ENCODE data around the gene TNFAIP8. TPM values are rescaled to one million over a fixed set of nuclear protein-coding genes. Genes with fewer than 3 reads are reported as not detected.

TNFAIP8 gene
- total and polyA plus RNA-seq, 10 of the 15 experiments (the other 5 are each of a cell fraction or from before 2014, with no cell fraction given) = 124 to 324 (median 177) TPM

- H2AFZ ChIP-seq (ENCODE audit: control insufficient read depth, low read depth, low read length) = no peak overlapping the region
- RAD21 ChIA-PET (ENCODE audit: unreplicated experiment) = interaction anchor here (1.3 to 3.7 kb wide), 4 partner anchors 9 to 62 kb away, joined by 4 to 10 read pairs (median 4); no protein-coding TSS in a partner anchor
- H3K27me3 ChIP-seq (replicated peaks in 1 of 2; ENCODE audit: control insufficient read depth in 2 of 2, insufficient read depth in 2 of 2, low read length in 1 of 2) = no peaks in the 10 kb centered on the region
- POLR2A ChIA-PET = interaction anchor here (0.9 to 4.6 kb wide), 13 partner anchors 8 to 236 kb away, joined by 3 to 21 read pairs (median 5); no protein-coding TSS in a partner anchor
- H3K4me2 ChIP-seq (ENCODE audit: control insufficient read depth, insufficient read depth) = no peak overlapping the region
- no peak for DNase-seq (ENCODE audit: low read depth, low spot score)
- BruUV-seq (replicated peaks) = TSS peak; percentile 7
- FAIRE-seq = no peak
- peaks cover 12% of the 10 kb centered on the region; the same call in 1 of the 2 replicates for H4K20me1 ChIP-seq (ENCODE audit: control insufficient read depth, insufficient read depth)
- no peaks in the 10 kb centered on the region for H3K9me3 ChIP-seq (replicated peaks; ENCODE audit: control insufficient read depth, insufficient read depth, low read length)
- WGBS (ENCODE audit: insufficient coverage, insufficient replicate concordance, low lambda C conversion rate, missing lambda C conversion rate) = 86% methylated on average over 3 of the region's 3 CpGs
- no peak overlapping the region for H3K9ac ChIP-seq (ENCODE audit: control insufficient read depth, insufficient read depth, low read length)
- H3K4me1 ChIP-seq (ENCODE audit: control insufficient read depth, insufficient read depth, low read length) = peaks cover 11% of the 10 kb centered on the region
- SMC1A ChIA-PET (ENCODE audit: uncharacterized antibody, unreplicated experiment) = interaction anchor here (0.9 to 4.7 kb wide), 13 partner anchors 8 to 55 kb away, joined by 3 to 27 read pairs (median 5); partner anchors contain the start of gene TNFAIP8
- CTCF ChIA-PET = interaction anchor here (1.1 to 2.1 kb wide), 5 partner anchors 13 to 42 kb away, joined by 3 to 8 read pairs (median 5); no protein-coding TSS in a partner anchor
- no peak overlapping the region for H3K27ac ChIP-seq (ENCODE audit: control insufficient read depth, insufficient read depth)
- peaks cover 99% of the 10 kb centered on the region for H3K79me2 ChIP-seq (ENCODE audit: control insufficient read depth, insufficient read depth, low read length)
- intact Hi-C loops (cut with micrococcal nuclease; ENCODE audit: unreplicated experiment) (no loop called here), in situ Hi-C loops (cut with MboI) (no loop called here)
- H3K36me3 ChIP-seq (ENCODE audit: control insufficient read depth in 2 of 2, insufficient read depth in 2 of 2, low read length in 1 of 2) = peaks cover 6 to 34% of the 10 kb centered on the region in 2 experiments
- no peak overlapping the region for H3K4me3 ChIP-seq
- no peak for ATAC-seq
- no peak for TF ChIP-seq ZNF622 (IDR thresholded peaks at IDR 0.05)
- TF ChIP-seq POLR2AphosphoS5 (IDR thresholded peaks at IDR 0.05; ENCODE audit: low read length) = peak; percentile 9; the same call in 1 of the 2 replicates
Measured at GRCh38 chr5:119378075-119378700, 22.4 kb downstream of the TNFAIP8 start.

DNA sequence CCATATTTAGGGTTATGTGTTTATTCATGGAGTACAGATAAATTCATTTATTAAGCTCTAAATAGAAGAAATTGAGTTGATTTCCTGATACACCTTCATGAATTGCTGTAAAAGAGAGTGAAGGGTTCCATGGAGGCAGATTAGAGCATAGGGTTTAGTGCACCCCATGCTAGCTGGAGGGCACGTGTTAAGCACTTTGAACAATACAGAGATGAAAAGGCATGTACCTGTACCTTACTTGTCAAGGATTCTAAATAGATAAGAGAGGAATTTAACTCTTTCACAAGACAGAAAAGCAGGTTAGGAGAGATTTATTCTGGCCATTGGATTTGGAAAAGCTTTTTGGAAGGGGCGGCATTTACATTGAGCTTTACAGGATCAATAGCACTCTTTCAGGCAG lies 23.3 kb downstream of the TNFAIP8 start:
- POLR2A ChIA-PET = interaction anchor here (0.6 to 4.6 kb wide), 12 partner anchors 8 to 55 kb away, joined by 3 to 21 read pairs (median 4); no protein-coding TSS in a partner anchor
- peaks cover 12% of the 10 kb centered on the region; the same call in 1 of the 2 replicates for H4K20me1 ChIP-seq (ENCODE audit: control insufficient read depth, insufficient read depth)
- no peak for FAIRE-seq

More for the DNA sequence above, 23.3 kb downstream of the TNFAIP8 start:
- no peak for ATAC-seq
- H3K27me3 ChIP-seq (replicated peaks in 1 of 2; ENCODE audit: control insufficient read depth in 2 of 2, insufficient read depth in 2 of 2, low read length in 1 of 2) = no peaks in the 10 kb centered on the region
- H3K79me2 ChIP-seq (ENCODE audit: control insufficient read depth, insufficient read depth, low read length) = peaks cover 99% of the 10 kb centered on the region
- peaks cover 13% of the 10 kb centered on the region for H3K4me1 ChIP-seq (ENCODE audit: control insufficient read depth, insufficient read depth, low read length)
- no peak overlapping the region for H3K9ac ChIP-seq (ENCODE audit: control insufficient read depth, insufficient read depth, low read length)
- CTCF ChIA-PET = interaction anchor here (0.8 to 3.0 kb wide), 6 partner anchors 9 to 64 kb away, joined by 4 to 8 read pairs (median 5); no protein-coding TSS in a partner anchor
- in situ Hi-C loops (cut with MboI) (no loop called here), intact Hi-C loops (cut with micrococcal nuclease; ENCODE audit: unreplicated experiment) (no loop called here)
- no peak for DNase-seq (ENCODE audit: low read depth, low spot score)
- H3K36me3 ChIP-seq (ENCODE audit: control insufficient read depth in 2 of 2, insufficient read depth in 2 of 2, low read length in 1 of 2) = peaks cover 6 to 34% of the 10 kb centered on the region in 2 experiments
- WGBS (ENCODE audit: insufficient coverage, insufficient replicate concordance, low lambda C conversion rate, missing lambda C conversion rate) = 98% methylated on average over 2 of the region's 2 CpGs
- H3K4me2 ChIP-seq (ENCODE audit: control insufficient read depth, insufficient read depth) = no peak overlapping the region
- H3K27ac ChIP-seq (ENCODE audit: control insufficient read depth, insufficient read depth) = no peak overlapping the region
- no peak overlapping the region for H2AFZ ChIP-seq (ENCODE audit: control insufficient read depth, low read depth, low read length)
- no peaks in the 10 kb centered on the region for H3K9me3 ChIP-seq (replicated peaks; ENCODE audit: control insufficient read depth, insufficient read depth, low read length)
- TF ChIP-seq NRF1 (conservative IDR thresholded peaks at IDR 0.05; ENCODE audit: low read depth, low read length) = no peak
- no peak for TF ChIP-seq CBX5 (IDR thresholded peaks at IDR 0.05; ENCODE audit: low read depth)
- TF ChIP-seq TCF12 (IDR thresholded peaks at IDR 0.05; ENCODE audit: low read depth, low read length) = no peak
- no peak for TF ChIP-seq CEBPB (IDR thresholded peaks at IDR 0.05; ENCODE audit: borderline replicate concordance in 1 of 2, low read depth in 2 of 2, low read length in 2 of 2)
- TF ChIP-seq SIX5 (IDR thresholded peaks at IDR 0.05; ENCODE audit: low read depth, low read length, severe bottlenecking) = no peak
- TF ChIP-seq BACH1 (IDR thresholded peaks at IDR 0.05; ENCODE audit: borderline replicate concordance) = no peak
- TF ChIP-seq CBFB (IDR thresholded peaks at IDR 0.05; ENCODE audit: low read depth) = no peak
- RAD21 ChIA-PET (ENCODE audit: unreplicated experiment) = interaction anchor here (1.2 to 3.7 kb wide), 5 partner anchors 10 to 63 kb away, joined by 3 to 10 read pairs (median 5); no protein-coding TSS in a partner anchor
- no peak overlapping the region for H3K4me3 ChIP-seq
- SMC1A ChIA-PET (ENCODE audit: uncharacterized antibody, unreplicated experiment) = interaction anchor here (0.6 to 4.7 kb wide), 17 partner anchors 8 to 64 kb away, joined by 3 to 27 read pairs (median 5); partner anchors contain the start of gene TNFAIP8
- no TSS peak for BruUV-seq (replicated peaks)

Measured in GM12878 (cell line).